GM10847 (cell line): Measurements from ENCODE around the gene RCL1.

Experiments used
- POLR2A ChIP-seq: IDR thresholded peaks from 2 replicates; pipeline ENCODE4 v1.6.1; 2011; ENCODE audit not compliant: insufficient read length; ENCODE audit errors: extremely low read depth

The RCL1 gene

GRCh38 chr9:4799033-4799430 lies 6.3 kb downstream of the RCL1 start:
- no peak for TF ChIP-seq POLR2A

GRCh38 chr9:4799775-4800174 lies 7.0 kb downstream of the RCL1 start:
- TF ChIP-seq POLR2A: no peak

- no peak for TF ChIP-seq POLR2A
These were observed 8.4 kb downstream of the RCL1 start for GRCh38 chr9:4801156-4801555.

GRCh38 chr9:4803670-4804530 lies 11.2 kb downstream of the RCL1 start:
- TF ChIP-seq POLR2A: no peak

- TF ChIP-seq POLR2A: no peak
These were observed 11.8 kb downstream of the RCL1 start for GRCh38 chr9:4804531-4805016.

- TF ChIP-seq POLR2A: no peak
These were observed 12.6 kb downstream of the RCL1 start for GRCh38 chr9:4805191-4805918.

GRCh38 chr9:4810565-4810964 lies 17.8 kb downstream of the RCL1 start:
- TF ChIP-seq POLR2A: no peak

- no peak for TF ChIP-seq POLR2A
These were observed 19.1 kb downstream of the RCL1 start for GRCh38 chr9:4811824-4812223.

- no peak for TF ChIP-seq POLR2A
These were observed 20.1 kb downstream of the RCL1 start for GRCh38 chr9:4812858-4813257.

- no peak for TF ChIP-seq POLR2A
These were observed 22.2 kb downstream of the RCL1 start for GRCh38 chr9:4814913-4815312.

GRCh38 chr9:4815381-4815956 lies 22.7 kb downstream of the RCL1 start:
- TF ChIP-seq POLR2A: no peak

- TF ChIP-seq POLR2A: no peak
These were observed 27.4 kb downstream of the RCL1 start for GRCh38 chr9:4820168-4820567.

GRCh38 chr9:4821133-4821532 lies 28.4 kb downstream of the RCL1 start:
- TF ChIP-seq POLR2A: no peak

- no peak for TF ChIP-seq POLR2A
These were observed 29.3 kb downstream of the RCL1 start for GRCh38 chr9:4822057-4822456.

GRCh38 chr9:4826417-4827166 lies 33.8 kb downstream of the RCL1 start:
- no peak for TF ChIP-seq POLR2A
